Frontal cortex (tissue), 4 donors: Measurements from ENCODE around the gene SLC19A2. TPM values are rescaled to one million over a fixed set of nuclear protein-coding genes. Genes with fewer than 3 reads are reported as not detected.

Experiments
- DNase-seq, 2 donors: peaks; one replicate each; pipeline ENCODE4 v3.0.0; 2012; ENCODE audit warnings: low spot score in 2 of 2
- FAIRE-seq: peaks from 2 replicates; lab custom pipeline; 2012; peaks lifted over from hg19 to GRCh38; lab: Jason Lieb, UNC
- small RNA-seq: library from RNA; depleted of rRNA; stranded (forward); fragments of <200 nt; gene quantifications from one replicate; pipeline ENCODE3, GENCODE V24; 2014
- total RNA-seq: library from RNA; depleted of rRNA; stranded (reverse); fragments of >200 nt; gene quantifications from one replicate; pipeline ENCODE4 v1.2.3, GENCODE V29; 2014
- donor health status: control.
- donor health status: control.
- donor health status: control.

SLC19A2 gene
- total RNA-seq, 1 donor from 2014 or later: 23.6 TPM

DNA sequence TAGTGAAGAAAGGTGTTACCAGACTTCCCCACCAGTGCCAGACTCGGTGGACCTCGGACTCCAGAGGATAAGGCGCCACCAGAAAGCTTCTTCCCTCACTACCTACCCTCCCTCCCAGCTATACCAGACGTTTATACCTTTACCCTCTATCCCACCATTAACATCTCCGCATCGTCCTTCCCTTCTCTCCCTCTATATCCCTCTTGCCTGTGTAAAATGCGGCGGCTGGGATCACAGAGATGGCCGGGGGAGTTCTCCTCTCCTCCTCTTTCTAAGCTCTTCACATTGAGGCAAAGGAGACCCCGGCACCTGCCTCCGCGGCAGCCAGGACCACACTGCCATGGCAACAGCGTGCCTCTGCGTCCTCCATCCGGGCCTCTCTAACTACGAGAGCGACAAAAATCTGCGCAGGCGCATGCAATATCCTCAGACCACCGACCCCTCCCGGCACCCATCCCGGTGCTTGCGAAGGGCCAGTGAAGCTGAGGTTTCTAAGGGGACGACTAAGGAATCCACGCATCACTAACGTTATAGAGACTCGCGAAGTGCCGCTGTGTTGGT is 58.6 kb downstream of the SLC19A2 start, which contains the start of gene CCDC181:
Gene CCDC181 (minus strand): TSS at position 394 of the 561 bp plus-strand sequence. CDS start 2,547 bp downstream, outside the sequence.
- peak; percentile 9 to 27 for DNase-seq
- no peak for FAIRE-seq

DNA sequence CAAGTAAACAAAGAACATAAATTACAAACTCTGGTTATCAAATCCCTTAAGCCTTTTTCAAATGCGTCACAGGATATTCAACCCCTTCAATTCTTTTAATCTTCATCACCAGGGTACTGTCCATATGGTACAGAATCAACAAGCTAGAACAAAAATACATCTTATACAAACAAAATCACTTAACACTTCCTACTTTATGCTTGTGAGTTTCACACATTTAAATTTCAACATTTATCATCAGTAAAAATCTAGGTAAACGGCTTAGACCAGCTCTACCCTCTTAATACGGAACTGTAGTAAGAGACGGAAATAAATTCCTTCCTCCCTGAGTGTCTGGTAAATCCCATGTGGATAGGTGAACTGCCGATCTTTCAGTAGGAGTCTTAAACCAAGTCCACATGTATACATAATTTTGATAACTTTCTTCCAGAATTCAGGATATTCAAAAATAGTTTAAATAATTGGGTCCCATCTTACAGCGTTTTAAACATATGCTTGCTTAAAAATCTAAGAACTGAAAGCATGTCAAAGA is 59.5 kb downstream of the SLC19A2 start:
- no peak for DNase-seq
- FAIRE-seq: no peak

DNA sequence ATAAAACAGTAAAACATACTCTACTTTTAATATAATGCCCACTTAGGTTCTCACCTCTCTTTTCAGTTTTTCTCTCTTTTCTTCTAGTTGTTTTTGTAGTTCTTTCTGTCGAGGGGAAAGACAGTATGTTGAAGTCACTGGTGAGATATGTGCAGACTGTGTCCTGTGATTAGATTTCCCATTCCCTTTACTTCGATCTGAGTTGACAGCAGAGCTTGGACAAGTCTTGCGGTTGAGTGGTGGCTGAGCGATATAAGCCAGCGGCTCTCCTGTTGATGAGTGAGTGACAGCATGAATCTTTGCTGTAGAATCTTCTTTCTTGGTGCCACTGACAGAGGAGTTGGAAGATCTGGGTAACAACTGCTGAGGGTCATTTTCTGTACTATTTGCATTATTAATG is 64.4 kb downstream of the SLC19A2 start:
- no peak for DNase-seq
- FAIRE-seq: no peak

DNA sequence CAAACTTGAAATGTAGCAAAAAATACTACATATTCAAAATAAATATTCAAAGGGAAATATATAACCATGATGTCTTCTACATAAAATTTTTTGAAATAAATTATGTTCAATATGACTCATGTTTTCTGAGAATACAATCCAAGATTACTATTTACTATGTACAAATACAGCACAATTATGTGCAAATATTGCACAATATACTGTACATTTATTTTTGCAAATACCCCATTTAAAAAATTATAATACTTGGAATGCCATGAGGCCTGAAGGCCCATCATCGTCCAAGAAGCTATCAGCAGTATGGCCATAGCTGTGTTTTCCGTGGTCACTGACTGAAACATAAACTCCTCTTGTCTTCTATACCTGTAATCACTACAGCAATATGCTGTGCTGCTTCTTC is 70.8 kb downstream of the SLC19A2 start:
- FAIRE-seq (no peak), DNase-seq (no peak)

Small RNA genes lying within 50 kb of the gene (small RNA-seq; reads per million reads assigned to genes)
- gene AL021068.2: not detected

Other genes starting within 250 kb of the SLC19A2 start
- 26.1 TPM for gene NME7, start 118.1 kb downstream of the SLC19A2 start, total RNA-seq
- gene BLZF1, start 117.7 kb downstream of the SLC19A2 start, total RNA-seq: 24.9 TPM
- gene CCDC181, start 58.5 kb downstream of the SLC19A2 start, total RNA-seq: 7.3 TPM
- not detected for gene F5, start 100.5 kb upstream of the SLC19A2 start, total RNA-seq
- gene SELP, start 144.2 kb upstream of the SLC19A2 start, total RNA-seq: not detected
- 0.82 TPM for gene SELL, start 225.7 kb upstream of the SLC19A2 start, total RNA-seq
- gene SELE, start 248.1 kb upstream of the SLC19A2 start, total RNA-seq: under 0.01 TPM